SH-SY5Y (cell line): ENCODE results near the gene SLC12A1.

Source experiments
- GATA2 ChIP-seq: IDR thresholded peaks from 2 replicates; pipeline ENCODE4 v1.6.1; 2011; ENCODE audit warnings: mild to moderate bottlenecking, low read depth, low read length
- GATA3 ChIP-seq: IDR thresholded peaks from 2 replicates; pipeline ENCODE4 v1.6.1; 2011; ENCODE audit warnings: low read depth, mild to moderate bottlenecking, low read length, moderate library complexity

DNA sequence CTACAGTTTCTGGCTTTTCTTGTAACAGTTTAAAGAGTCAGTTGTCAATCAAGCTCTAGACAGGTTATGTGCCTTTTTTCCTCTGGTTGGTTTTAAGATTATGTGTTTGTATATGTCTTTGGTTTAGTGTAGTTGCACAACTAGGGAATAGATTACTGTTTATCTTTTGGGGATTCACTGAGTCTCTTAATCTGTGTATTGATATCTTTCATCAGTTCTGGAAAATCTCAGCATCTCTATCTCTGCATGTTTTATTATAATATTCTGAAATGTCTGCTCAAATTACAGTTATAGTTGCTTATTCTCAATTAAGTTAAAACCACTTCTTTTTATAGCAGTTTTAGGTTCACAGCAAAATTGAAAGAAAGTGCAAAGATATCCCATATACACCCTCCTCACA lies 139.4 kb downstream of the SLC12A1 start:
- TF ChIP-seq GATA2 (no peak), GATA3 (no peak)
